ENCODE measurements around the gene REXO4.

REXO4 gene

DNA sequence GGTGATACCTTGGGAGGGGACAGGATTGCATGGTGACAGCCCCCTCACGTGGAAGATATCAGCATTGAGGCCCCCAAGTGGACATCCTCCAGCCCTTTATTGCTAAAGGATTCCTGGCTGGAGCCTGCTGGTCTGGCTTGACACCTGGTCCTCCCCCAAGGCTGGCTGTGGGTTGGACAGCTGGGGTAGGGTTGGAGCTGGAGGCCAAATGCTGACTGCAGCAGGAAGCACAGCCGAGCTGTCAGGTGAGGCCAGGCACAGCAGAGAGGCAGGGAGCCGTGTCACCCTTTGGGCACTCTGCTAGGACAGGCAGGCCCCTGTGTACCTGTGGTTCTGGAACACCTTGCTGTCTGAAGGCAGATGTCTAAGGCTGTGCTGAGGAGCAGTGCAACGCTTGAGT lies 44.2 kb upstream of the REXO4 start:
- no peak overlapping the region for H3K4me3 ChIP-seq (replicated peaks; ENCODE audit: low read depth, low read length)
- TF ChIP-seq, protein P1, sequence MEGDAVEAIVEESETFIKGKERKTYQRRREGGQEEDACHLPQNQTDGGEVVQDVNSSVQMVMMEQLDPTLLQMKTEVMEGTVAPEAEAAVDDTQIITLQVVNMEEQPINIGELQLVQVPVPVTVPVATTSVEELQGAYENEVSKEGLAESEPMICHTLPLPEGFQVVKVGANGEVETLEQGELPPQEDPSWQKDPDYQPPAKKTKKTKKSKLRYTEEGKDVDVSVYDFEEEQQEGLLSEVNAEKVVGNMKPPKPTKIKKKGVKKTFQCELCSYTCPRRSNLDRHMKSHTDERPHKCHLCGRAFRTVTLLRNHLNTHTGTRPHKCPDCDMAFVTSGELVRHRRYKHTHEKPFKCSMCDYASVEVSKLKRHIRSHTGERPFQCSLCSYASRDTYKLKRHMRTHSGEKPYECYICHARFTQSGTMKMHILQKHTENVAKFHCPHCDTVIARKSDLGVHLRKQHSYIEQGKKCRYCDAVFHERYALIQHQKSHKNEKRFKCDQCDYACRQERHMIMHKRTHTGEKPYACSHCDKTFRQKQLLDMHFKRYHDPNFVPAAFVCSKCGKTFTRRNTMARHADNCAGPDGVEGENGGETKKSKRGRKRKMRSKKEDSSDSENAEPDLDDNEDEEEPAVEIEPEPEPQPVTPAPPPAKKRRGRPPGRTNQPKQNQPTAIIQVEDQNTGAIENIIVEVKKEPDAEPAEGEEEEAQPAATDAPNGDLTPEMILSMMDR (IDR thresholded peaks at IDR 0.05; ENCODE audit: low read length, missing control alignments), result no peak
- DNase-seq (ENCODE audit: low read depth), result no peak

GRCh38 chr9:133460405-133461175 lies 42.8 kb upstream of the REXO4 start:
- TF ChIP-seq, protein P1 (IDR thresholded peaks at IDR 0.05; ENCODE audit: low read length, missing control alignments), result no peak
- H3K4me3 ChIP-seq (replicated peaks; ENCODE audit: low read depth, low read length), result peak overlapping the region; percentile 80
- DNase-seq (ENCODE audit: low read depth), result peak; percentile 24

DNA sequence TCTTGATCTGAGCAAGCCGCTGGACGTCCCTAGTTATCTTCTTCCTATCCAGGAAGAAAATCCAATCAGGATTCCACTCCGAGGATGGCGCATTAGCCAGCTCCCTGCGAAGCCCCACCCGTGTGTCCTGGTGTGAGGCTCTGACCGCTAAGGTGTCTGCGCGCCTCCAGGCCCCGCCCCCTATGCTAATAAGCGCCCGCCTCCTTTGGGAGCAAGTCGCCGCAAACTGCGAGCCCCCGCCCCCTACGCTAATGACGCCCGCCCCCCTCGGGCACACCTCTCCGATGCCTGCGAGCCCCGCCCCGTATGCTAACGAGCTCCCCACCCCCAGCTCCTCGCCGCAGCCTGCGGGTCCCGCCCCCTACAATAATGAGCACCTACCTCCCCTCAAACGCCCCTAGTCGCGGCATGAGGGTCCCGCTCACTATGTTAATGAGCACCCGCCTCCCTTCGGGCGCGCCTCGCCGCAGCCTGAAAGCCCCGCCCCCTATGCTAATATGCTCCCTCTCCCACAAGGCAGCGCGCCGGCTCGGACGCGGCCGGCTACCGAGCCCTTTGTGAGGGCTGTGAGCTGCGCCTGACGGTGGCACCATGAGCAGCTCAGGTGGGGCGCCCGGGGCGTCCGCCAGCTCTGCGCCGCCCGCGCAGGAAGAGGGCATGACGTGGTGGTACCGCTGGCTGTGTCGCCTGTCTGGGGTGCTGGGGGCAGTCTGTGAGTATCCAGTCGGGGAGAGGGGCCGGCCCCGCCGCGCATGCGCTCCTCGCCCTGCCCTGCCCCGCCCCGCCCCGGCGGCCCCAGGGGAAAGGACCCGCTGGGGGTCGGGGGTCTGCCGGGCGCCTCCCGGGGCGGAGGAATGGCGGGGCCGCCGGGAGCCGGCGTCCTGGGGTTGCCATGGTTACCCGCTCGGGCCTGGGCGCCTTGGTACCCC lies 41.9 kb upstream of the REXO4 start, which contains the start of gene CACFD1:
TSS of gene CACFD1 (plus strand) at position 503 of the 929 bp plus-strand sequence. CDS start at position 592, 89 bp downstream.
- TF ChIP-seq, protein P1 (IDR thresholded peaks at IDR 0.05; ENCODE audit: low read length, missing control alignments), result no peak
- DNase-seq (ENCODE audit: low read depth), result peak; percentile 93
- peak within 1 kb of the TSS; percentile 80 for H3K4me3 ChIP-seq (replicated peaks; ENCODE audit: low read depth, low read length)

- H3K4me3 ChIP-seq (replicated peaks; ENCODE audit: low read depth, low read length), result peak overlapping the region; percentile 80
- TF ChIP-seq, protein P1 (IDR thresholded peaks at IDR 0.05; ENCODE audit: low read length, missing control alignments), result no peak
- DNase-seq (ENCODE audit: low read depth), result no peak
Measured at GRCh38 chr9:133458643-133459312, 41.0 kb upstream of the REXO4 start.

DNA sequence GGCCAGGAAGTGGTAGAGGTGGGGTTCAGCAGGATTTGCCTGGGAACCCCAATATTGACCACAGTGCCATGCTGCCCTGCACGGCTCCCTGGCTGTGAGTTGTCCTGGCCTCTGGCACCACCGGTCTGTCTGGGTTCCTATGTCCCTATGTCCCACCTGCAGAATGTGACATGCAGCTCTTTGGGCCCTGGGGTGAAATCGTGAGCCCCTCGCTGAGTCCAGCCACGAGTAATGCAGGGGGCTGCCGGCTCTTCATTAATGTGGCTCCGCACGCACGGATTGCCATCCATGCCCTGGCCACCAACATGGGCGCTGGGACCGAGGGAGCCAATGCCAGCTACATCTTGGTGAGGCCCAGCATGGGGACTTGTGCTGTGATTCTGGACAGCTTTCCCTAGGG lies 39.9 kb upstream of the REXO4 start:
- no peak overlapping the region for H3K4me3 ChIP-seq (replicated peaks; ENCODE audit: low read depth, low read length)
- TF ChIP-seq, protein P1 (IDR thresholded peaks at IDR 0.05; ENCODE audit: low read length, missing control alignments), result no peak
- DNase-seq (ENCODE audit: low read depth), result no peak

- no peak for DNase-seq (ENCODE audit: low read depth)
- H3K4me3 ChIP-seq (replicated peaks; ENCODE audit: low read depth, low read length), result no peak overlapping the region
- TF ChIP-seq, protein P1 (IDR thresholded peaks at IDR 0.05; ENCODE audit: low read length, missing control alignments), result no peak
Measured at GRCh38 chr9:133457233-133457632, 39.4 kb upstream of the REXO4 start.

All from fibroblast of pulmonary artery (primary cell).